ENCODE results near the gene MLN. TPM values are rescaled to one million over a fixed set of nuclear protein-coding genes. Genes with fewer than 3 reads are reported as not detected.
A peak's percentile ranks its signal among the peaks of the same experiment; 100 is the strongest.

Gene MLN
- total RNA-seq, 2 experiments from 2014 or later: not detected

GRCh38 chr6:33792981-33793380 is 10.8 kb downstream of the MLN start:
- ATAC-seq (no peak), DNase-seq (no peak)
- Mint-ChIP-seq H3K27me3 (ENCODE audit: low read depth) (peaks cover 11% of the 10 kb centered on the region), H3K36me3 (ENCODE audit: low read depth) (peaks cover under 1% of the 10 kb centered on the region), H3K4me1 (ENCODE audit: low read depth) (peaks cover 18% of the 10 kb centered on the region), H3K4me3 (no peak overlapping the region), H3K27ac (no peak overlapping the region), H3K9me3 (ENCODE audit: insufficient read depth) (no peaks in the 10 kb centered on the region)
- ChIA-PET POLR2A (interaction anchor here (0.6 to 0.9 kb wide), 2 partner anchors 13 kb away, joined by 3 read pairs; no protein-coding TSS in a partner anchor), CTCF (no interaction called here)

- H3K36me3 Mint-ChIP-seq (ENCODE audit: low read depth): peaks cover 12% of the 10 kb centered on the region
Observed at GRCh38 chr6:33791620-33792019, 12.2 kb downstream of the MLN start.

GRCh38 chr6:33790910-33791309 is 12.9 kb downstream of the MLN start:
- Mint-ChIP-seq H3K4me3 (no peak overlapping the region), H3K27ac (no peak overlapping the region), H3K36me3 (ENCODE audit: low read depth) (peaks cover 19% of the 10 kb centered on the region), H3K27me3 (ENCODE audit: low read depth) (peaks cover 6% of the 10 kb centered on the region), H3K9me3 (ENCODE audit: insufficient read depth) (no peaks in the 10 kb centered on the region), H3K4me1 (ENCODE audit: low read depth) (peaks cover 36% of the 10 kb centered on the region)
- CTCF ChIA-PET: interaction anchor here (1.2 kb wide), 1 partner anchor 20 kb away, joined by 3 read pairs; no protein-coding TSS in a partner anchor
- DNase-seq (no peak), ATAC-seq (no peak)
- POLR2A ChIA-PET: no interaction called here

More at GRCh38 chr6:33791620-33792019, 12.2 kb downstream of the MLN start:
- ChIA-PET POLR2A (no interaction called here), CTCF (interaction anchor here (1.2 kb wide), 1 partner anchor 20 kb away, joined by 3 read pairs; no protein-coding TSS in a partner anchor)
- no peaks in the 10 kb centered on the region for H3K9me3 Mint-ChIP-seq (ENCODE audit: insufficient read depth)
- no peak overlapping the region for H3K4me3 Mint-ChIP-seq
- ATAC-seq (no peak), DNase-seq (no peak)
- no peak overlapping the region for H3K27ac Mint-ChIP-seq
- peaks cover 29% of the 10 kb centered on the region for H3K4me1 Mint-ChIP-seq (ENCODE audit: low read depth)
- peaks cover 6% of the 10 kb centered on the region for H3K27me3 Mint-ChIP-seq (ENCODE audit: low read depth)

DNA sequence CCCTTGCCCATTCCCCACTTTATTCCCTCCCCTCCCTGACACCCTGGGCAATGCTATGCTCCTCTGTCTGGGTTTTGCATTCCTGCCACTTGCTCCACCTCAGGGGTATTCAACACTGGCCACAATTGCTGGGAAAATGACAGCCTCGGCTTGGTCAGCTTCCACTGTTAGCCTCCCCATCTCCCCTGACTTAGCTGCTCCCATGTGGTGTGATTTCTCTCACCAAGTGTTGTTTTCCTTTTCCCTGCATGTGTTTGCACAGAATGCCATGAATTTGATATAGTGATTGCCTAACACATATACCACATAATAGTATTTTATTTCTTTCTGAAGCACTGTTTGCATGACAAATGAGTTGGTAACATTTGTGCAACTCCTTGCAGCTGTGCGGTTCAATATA is 13.4 kb downstream of the MLN start:
- peaks cover 22% of the 10 kb centered on the region for H3K36me3 Mint-ChIP-seq (ENCODE audit: low read depth)
- ATAC-seq: no peak
- POLR2A ChIA-PET: no interaction called here
- no peaks in the 10 kb centered on the region for H3K9me3 Mint-ChIP-seq (ENCODE audit: insufficient read depth)
- peaks cover 6% of the 10 kb centered on the region for H3K27me3 Mint-ChIP-seq (ENCODE audit: low read depth)
- peaks cover 42% of the 10 kb centered on the region for H3K4me1 Mint-ChIP-seq (ENCODE audit: low read depth)
- H3K4me3 Mint-ChIP-seq: peak overlapping the region; percentile 1
- CTCF ChIA-PET: no interaction called here
- DNase-seq: no peak
- H3K27ac Mint-ChIP-seq: no peak overlapping the region

GRCh38 chr6:33789550-33789895 is 14.3 kb downstream of the MLN start:
- peaks cover 5% of the 10 kb centered on the region for H3K27me3 Mint-ChIP-seq (ENCODE audit: low read depth)
- peaks cover 50% of the 10 kb centered on the region for H3K4me1 Mint-ChIP-seq (ENCODE audit: low read depth)
- H3K4me3 Mint-ChIP-seq: peak overlapping the region; percentile 77
- DNase-seq (no peak), ATAC-seq (no peak)
- no peaks in the 10 kb centered on the region for H3K9me3 Mint-ChIP-seq (ENCODE audit: insufficient read depth)
- H3K27ac Mint-ChIP-seq: peak overlapping the region; percentile 76
- ChIA-PET POLR2A (interaction anchor here (1.0 to 1.9 kb wide), 3 partner anchors 78 to 235 kb away, joined by 3 to 9 read pairs (median 4); partner anchors contain the start of gene UQCC2), CTCF (no interaction called here)
- peaks cover 30% of the 10 kb centered on the region for H3K36me3 Mint-ChIP-seq (ENCODE audit: low read depth)

GRCh38 chr6:33788694-33789549 is 14.9 kb downstream of the MLN start, which contains the start of gene LEMD2:
TSS of gene LEMD2 (minus strand) at chr6:33789130. CDS start at chr6:33789116, 14 bp downstream.
- Mint-ChIP-seq H3K27me3 (ENCODE audit: low read depth) (peaks cover 5% of the 10 kb centered on the region), H3K4me1 (ENCODE audit: low read depth) (peaks cover 55% of the 10 kb centered on the region), H3K36me3 (ENCODE audit: low read depth) (peaks cover 36% of the 10 kb centered on the region), H3K4me3 (peak within 1 kb of the TSS; percentile 94), H3K27ac (peak within 1 kb of the TSS; percentile 97), H3K9me3 (ENCODE audit: insufficient read depth) (no peaks in the 10 kb centered on the region)
- CTCF ChIA-PET: interaction anchor here (0.7 to 3.6 kb wide), 5 partner anchors 16 to 89 kb away, joined by 3 to 21 read pairs (median 4); partner anchors contain the start of gene UQCC2
- peak; percentile 87 for ATAC-seq
- POLR2A ChIA-PET: interaction anchor here (0.7 to 1.9 kb wide), 10 partner anchors 9 to 666 kb away, joined by 3 to 9 read pairs (median 3); partner anchors contain the start of genes BAK1 and UQCC2
- DNase-seq: peak; percentile 93

- Mint-ChIP-seq H3K27ac (peak overlapping the region; percentile 97), H3K27me3 (ENCODE audit: low read depth) (peaks cover 5% of the 10 kb centered on the region), H3K4me3 (peak overlapping the region; percentile 94), H3K9me3 (ENCODE audit: insufficient read depth) (no peaks in the 10 kb centered on the region), H3K4me1 (ENCODE audit: low read depth) (peaks cover 56% of the 10 kb centered on the region), H3K36me3 (ENCODE audit: low read depth) (peaks cover 44% of the 10 kb centered on the region)
- ATAC-seq: peak; percentile 64
- peak; percentile 72 for DNase-seq
- POLR2A ChIA-PET: interaction anchor here (0.6 to 1.9 kb wide), 17 partner anchors 9 to 1684 kb away, joined by 3 to 9 read pairs (median 3); partner anchors contain the start of genes BAK1 and UQCC2
- CTCF ChIA-PET: interaction anchor here (0.7 to 3.6 kb wide), 10 partner anchors 15 to 240 kb away, joined by 3 to 21 read pairs (median 4); partner anchors contain the start of genes BAK1 and UQCC2
Observed at GRCh38 chr6:33787954-33788693, 15.7 kb downstream of the MLN start.

GRCh38 chr6:33787346-33787953 is 16.4 kb downstream of the MLN start:
- Mint-ChIP-seq H3K4me1 (ENCODE audit: low read depth) (peaks cover 56% of the 10 kb centered on the region), H3K9me3 (ENCODE audit: insufficient read depth) (no peaks in the 10 kb centered on the region), H3K27ac (peak overlapping the region; percentile 97), H3K36me3 (ENCODE audit: low read depth) (peaks cover 44% of the 10 kb centered on the region), H3K4me3 (peak overlapping the region; percentile 94), H3K27me3 (ENCODE audit: low read depth) (peaks cover under 1% of the 10 kb centered on the region)
- DNase-seq (no peak), ATAC-seq (no peak)
- CTCF ChIA-PET: interaction anchor here (0.6 to 3.6 kb wide), 9 partner anchors 15 to 357 kb away, joined by 3 to 21 read pairs (median 3); partner anchors contain the start of genes BAK1 and UQCC2
- POLR2A ChIA-PET: interaction anchor here (0.6 to 1.9 kb wide), 10 partner anchors 8 to 1683 kb away, joined by 3 to 9 read pairs (median 3); partner anchors contain the start of genes BAK1 and UQCC2

GRCh38 chr6:33786736-33787135 is 17.1 kb downstream of the MLN start:
- Mint-ChIP-seq H3K27ac (peak overlapping the region; percentile 26), H3K4me1 (ENCODE audit: low read depth) (peaks cover 55% of the 10 kb centered on the region), H3K9me3 (ENCODE audit: insufficient read depth) (no peaks in the 10 kb centered on the region), H3K4me3 (peak overlapping the region; percentile 10), H3K27me3 (ENCODE audit: low read depth) (no peaks in the 10 kb centered on the region), H3K36me3 (ENCODE audit: low read depth) (peaks cover 48% of the 10 kb centered on the region)
- no peak for DNase-seq
- ChIA-PET CTCF (interaction anchor here (0.6 to 3.6 kb wide), 3 partner anchors 16 to 356 kb away, joined by 3 to 21 read pairs (median 4); no protein-coding TSS in a partner anchor), POLR2A (interaction anchor here (1.5 kb wide), 1 partner anchor 9 kb away, joined by 5 read pairs; no protein-coding TSS in a partner anchor)
- no peak for ATAC-seq

GRCh38 chr6:33785778-33786177 is 18.0 kb downstream of the MLN start:
- ChIA-PET POLR2A (interaction anchor here (0.5 kb wide), 1 partner anchor 248 kb away, joined by 3 read pairs; no protein-coding TSS in a partner anchor), CTCF (interaction anchor here (1.4 to 3.6 kb wide), 2 partner anchors 15 to 74 kb away, joined by 3 to 21 read pairs; partner anchors contain the start of gene UQCC2)
- H3K4me3 Mint-ChIP-seq: no peak overlapping the region
- H3K27ac Mint-ChIP-seq: no peak overlapping the region
- H3K4me1 Mint-ChIP-seq (ENCODE audit: low read depth): peaks cover 51% of the 10 kb centered on the region
- peaks cover 52% of the 10 kb centered on the region for H3K36me3 Mint-ChIP-seq (ENCODE audit: low read depth)
- H3K27me3 Mint-ChIP-seq (ENCODE audit: low read depth): no peaks in the 10 kb centered on the region
- DNase-seq (no peak), ATAC-seq (no peak)
- H3K9me3 Mint-ChIP-seq (ENCODE audit: insufficient read depth): no peaks in the 10 kb centered on the region

DNA sequence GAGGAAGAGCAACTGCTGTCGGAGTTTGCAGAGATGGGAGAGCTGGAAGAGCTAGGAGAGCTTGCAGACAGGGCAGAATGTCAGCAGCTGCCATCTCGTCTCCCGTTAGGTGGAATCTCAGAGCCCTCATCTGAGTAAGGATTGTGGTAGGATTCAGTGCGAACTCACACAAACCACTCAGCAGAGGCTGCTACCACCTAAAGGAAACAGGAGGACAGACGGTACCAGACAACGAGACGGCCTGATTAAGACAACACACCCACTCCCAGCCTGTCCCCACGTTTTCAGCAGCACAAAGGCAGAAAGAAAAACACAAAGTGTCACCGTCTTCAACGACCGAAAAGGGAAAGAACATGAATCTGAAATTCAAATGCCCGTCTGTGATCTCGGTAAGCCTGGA is 19.0 kb downstream of the MLN start:
- H3K4me1 Mint-ChIP-seq (ENCODE audit: low read depth): peaks cover 49% of the 10 kb centered on the region
- H3K9me3 Mint-ChIP-seq (ENCODE audit: insufficient read depth): no peaks in the 10 kb centered on the region
- CTCF ChIA-PET: interaction anchor here (1.4 kb wide), 2 partner anchors 14 to 73 kb away, joined by 3 to 5 read pairs; partner anchors contain the start of gene UQCC2
- no peak overlapping the region for H3K4me3 Mint-ChIP-seq
- ATAC-seq (no peak), DNase-seq (no peak)
- no peak overlapping the region for H3K27ac Mint-ChIP-seq
- peaks cover 61% of the 10 kb centered on the region for H3K36me3 Mint-ChIP-seq (ENCODE audit: low read depth)
- no peaks in the 10 kb centered on the region for H3K27me3 Mint-ChIP-seq (ENCODE audit: low read depth)
- POLR2A ChIA-PET: no interaction called here
